ENCODE measurements around the gene KLHDC7B.
A peak's percentile ranks its signal among the peaks of the same experiment; 100 is the strongest.
"Not testable (repeated sequence)": the region's sequence is repeated elsewhere in the genome, so short reads cannot be mapped to it uniquely, and the experiment has no call there.

Gene KLHDC7B

GRCh38 chr22:50529897-50530579 is 15.7 kb upstream of the KLHDC7B start, which contains the start of gene TYMP:
Gene TYMP, minus strand, starts transcription at chr22:50530012. Its CDS starts 303 bp downstream, at chr22:50529709.
- DNase-seq = peak in 1 of 2 experiments; percentile 40

- no peak for DNase-seq
Observed at GRCh38 chr22:50530580-50530876, 15.2 kb upstream of the KLHDC7B start.

- peak; percentile 33 to 54 for DNase-seq
Observed at GRCh38 chr22:50530877-50531545, 14.7 kb upstream of the KLHDC7B start.

- peak in 1 of 2 experiments; percentile 8 for DNase-seq
Observed at GRCh38 chr22:50531546-50531961, 14.1 kb upstream of the KLHDC7B start.

GRCh38 chr22:50531962-50532674 is 13.6 kb upstream of the KLHDC7B start:
- peak in 1 of 2 experiments; percentile 34 for DNase-seq

- no peak for DNase-seq
Observed at GRCh38 chr22:50532824-50533796, 12.6 kb upstream of the KLHDC7B start.

- not testable (repeated sequence) for DNase-seq
Observed at GRCh38 chr22:50533856-50534711, 11.6 kb upstream of the KLHDC7B start.

- DNase-seq = no peak
Observed at GRCh38 chr22:50535113-50535512, 10.6 kb upstream of the KLHDC7B start.

- DNase-seq = no peak
Observed at GRCh38 chr22:50536226-50536625, 9.5 kb upstream of the KLHDC7B start.

- DNase-seq = no peak
Observed at GRCh38 chr22:50537765-50538164, 7.9 kb upstream of the KLHDC7B start.

- DNase-seq = no peak
Observed at GRCh38 chr22:50540381-50540780, 5.3 kb upstream of the KLHDC7B start.

GRCh38 chr22:50541667-50542026 is 4.1 kb upstream of the KLHDC7B start:
- peak in 1 of 2 experiments; percentile 45 for DNase-seq

- DNase-seq = no peak
Observed at GRCh38 chr22:50542416-50542927, 3.2 kb upstream of the KLHDC7B start.

- DNase-seq = no peak
Observed at GRCh38 chr22:50544078-50544745, 1.5 kb upstream of the KLHDC7B start.

GRCh38 chr22:50544746-50545253 is 899 bp upstream of the KLHDC7B start:
- no peak for DNase-seq

GRCh38 chr22:50546326-50547262 is 895 bp downstream of the KLHDC7B start:
- no peak for DNase-seq

- no peak for DNase-seq
Observed at GRCh38 chr22:50547263-50547985, 1.7 kb downstream of the KLHDC7B start.

- no peak for DNase-seq
Observed at GRCh38 chr22:50548040-50548920, 2.6 kb downstream of the KLHDC7B start.
